Measurements from ENCODE around the gene ERH. TPM values are rescaled to one million over a fixed set of nuclear protein-coding genes. Genes with fewer than 3 reads are reported as not detected.
A peak's percentile ranks its signal among the peaks of the same experiment; 100 is the strongest.

ERH gene
- total RNA-seq, 2 donors from 2014 or later = 55.5 to 55.9 TPM

- no peak overlapping the region for H3K4me3 ChIP-seq
- no peaks in the 10 kb centered on the region for H3K36me3 ChIP-seq
- DNase-seq (ENCODE audit: low spot score) (no peak), ATAC-seq (ENCODE audit: insufficient number of reproducible peaks, low FRiP score, low read depth) (no peak)
- H3K4me1 ChIP-seq (ENCODE audit: control insufficient read depth in 1 of 2, low read depth in 2 of 2) = no peaks in the 10 kb centered on the region
- no peaks in the 10 kb centered on the region for H3K27me3 ChIP-seq (replicated peaks; ENCODE audit: insufficient read depth)
- H3K9me3 ChIP-seq = no peaks in the 10 kb centered on the region
- H3K27ac ChIP-seq = no peak overlapping the region
- no peak for TF ChIP-seq CTCF (IDR thresholded peaks at IDR 0.05)
Observed at GRCh38 chr14:69366069-69366468, 32.0 kb downstream of the ERH start.

GRCh38 chr14:69364378-69364777 lies 33.7 kb downstream of the ERH start:
- Histone ChIP-seq H3K36me3 (no peaks in the 10 kb centered on the region), H3K9me3 (no peaks in the 10 kb centered on the region), H3K4me3 (no peak overlapping the region), H3K27me3 (replicated peaks; ENCODE audit: insufficient read depth) (no peaks in the 10 kb centered on the region), H3K27ac (no peak overlapping the region), H3K4me1 (ENCODE audit: control insufficient read depth in 1 of 2, low read depth in 2 of 2) (no peaks in the 10 kb centered on the region)
- TF ChIP-seq CTCF (IDR thresholded peaks at IDR 0.05) = no peak
- DNase-seq (ENCODE audit: low spot score) (no peak), ATAC-seq (ENCODE audit: insufficient number of reproducible peaks, low FRiP score, low read depth) (no peak)

GRCh38 chr14:69363964-69364363 lies 34.1 kb downstream of the ERH start:
- ATAC-seq (ENCODE audit: insufficient number of reproducible peaks, low FRiP score, low read depth) (no peak), DNase-seq (ENCODE audit: low spot score) (no peak)
- no peak for TF ChIP-seq CTCF (IDR thresholded peaks at IDR 0.05)
- no peaks in the 10 kb centered on the region for H3K36me3 ChIP-seq
- no peaks in the 10 kb centered on the region for H3K4me1 ChIP-seq (ENCODE audit: control insufficient read depth in 1 of 2, low read depth in 2 of 2)
- no peak overlapping the region for H3K4me3 ChIP-seq
- no peaks in the 10 kb centered on the region for H3K27me3 ChIP-seq (replicated peaks; ENCODE audit: insufficient read depth)
- no peak overlapping the region for H3K27ac ChIP-seq
- no peaks in the 10 kb centered on the region for H3K9me3 ChIP-seq

- TF ChIP-seq CTCF (IDR thresholded peaks at IDR 0.05) = peak; percentile 50
- DNase-seq (ENCODE audit: low spot score) = no peak
- no peaks in the 10 kb centered on the region for H3K27me3 ChIP-seq (replicated peaks; ENCODE audit: insufficient read depth)
- H3K4me1 ChIP-seq (ENCODE audit: control insufficient read depth in 1 of 2, low read depth in 2 of 2) = no peaks in the 10 kb centered on the region
- H3K36me3 ChIP-seq = no peaks in the 10 kb centered on the region
- ATAC-seq (ENCODE audit: insufficient number of reproducible peaks, low FRiP score, low read depth) = no peak
- no peak overlapping the region for H3K4me3 ChIP-seq
- H3K27ac ChIP-seq = no peak overlapping the region
- no peaks in the 10 kb centered on the region for H3K9me3 ChIP-seq
Observed at GRCh38 chr14:69363055-69363454, 35.0 kb downstream of the ERH start.

- Histone ChIP-seq H3K27me3 (replicated peaks; ENCODE audit: insufficient read depth) (no peaks in the 10 kb centered on the region), H3K9me3 (no peaks in the 10 kb centered on the region), H3K4me1 (ENCODE audit: control insufficient read depth in 1 of 2, low read depth in 2 of 2) (peaks cover 3 to 13% of the 10 kb centered on the region in 2 donors), H3K4me3 (no peak overlapping the region), H3K27ac (no peak overlapping the region), H3K36me3 (no peaks in the 10 kb centered on the region)
- ATAC-seq (ENCODE audit: insufficient number of reproducible peaks, low FRiP score, low read depth) (no peak), DNase-seq (ENCODE audit: low spot score) (no peak)
- TF ChIP-seq CTCF (IDR thresholded peaks at IDR 0.05) = no peak
Observed at GRCh38 chr14:69360438-69361108, 37.5 kb downstream of the ERH start.
